Stomach (tissue), 4 donors: ENCODE data around the gene FNDC3B.

Experiments
- CTCF ChIP-seq, 7 experiments: fragments of 450-650 bp in 4 of 7; fragments of 200-600 bp in 3 of 7; sonication (generic) in 3 of 7; IDR thresholded peaks; one replicate each; pipeline ENCODE4 v1.5.1; 2016 to 2019; ENCODE audit warnings: antibody characterized with exemption in 7 of 7, control low read depth in 2 of 7, mild to moderate bottlenecking in 1 of 7
- POLR2AphosphoS5 ChIP-seq, 3 donors: sonication (generic); formaldehyde crosslinking; IDR thresholded peaks; one replicate each; pipeline ENCODE4 v1.6.1; 2016; ENCODE audit warnings: antibody characterized with exemption in 3 of 3

GRCh38 chr3:172210355-172210754, 171.0 kb downstream of the FNDC3B start:
- TF ChIP-seq CTCF (IDR thresholded peaks at IDR 0.05): no peak
- no peak for TF ChIP-seq POLR2AphosphoS5 (IDR thresholded peaks at IDR 0.05)
